Measurements from ENCODE around the gene CXCL10.

CXCL10 gene

DNA sequence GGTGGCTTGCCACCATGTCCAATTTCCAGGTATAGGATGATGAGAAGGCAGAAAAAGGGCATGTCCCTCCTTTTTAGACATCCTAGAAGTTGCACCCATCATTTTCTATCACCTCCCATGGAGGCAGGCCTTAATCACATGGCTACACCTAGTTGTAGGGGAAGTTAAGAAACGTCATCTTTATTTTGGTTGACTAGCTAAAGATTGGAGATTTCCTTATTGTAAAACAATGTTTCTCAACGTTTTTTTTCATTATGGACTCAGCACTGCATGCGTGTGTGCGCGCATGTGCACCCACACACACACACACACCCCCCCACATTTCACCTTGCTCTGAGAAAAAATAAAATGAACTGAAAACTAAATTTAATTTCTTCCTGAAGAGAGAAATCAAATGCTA, 14.0 kb downstream of the CXCL10 start:
- no peak overlapping the region for H3K4me3 ChIP-seq (ENCODE audit: severe bottlenecking)
- no peak overlapping the region for H3K27ac ChIP-seq (ENCODE audit: poor library complexity, severe bottlenecking)
- no peaks in the 10 kb centered on the region for H3K27me3 ChIP-seq (ENCODE audit: insufficient read depth, poor library complexity, severe bottlenecking)
- no peaks in the 10 kb centered on the region for H3K36me3 ChIP-seq (ENCODE audit: low read depth)
- TF ChIP-seq, protein P1, sequence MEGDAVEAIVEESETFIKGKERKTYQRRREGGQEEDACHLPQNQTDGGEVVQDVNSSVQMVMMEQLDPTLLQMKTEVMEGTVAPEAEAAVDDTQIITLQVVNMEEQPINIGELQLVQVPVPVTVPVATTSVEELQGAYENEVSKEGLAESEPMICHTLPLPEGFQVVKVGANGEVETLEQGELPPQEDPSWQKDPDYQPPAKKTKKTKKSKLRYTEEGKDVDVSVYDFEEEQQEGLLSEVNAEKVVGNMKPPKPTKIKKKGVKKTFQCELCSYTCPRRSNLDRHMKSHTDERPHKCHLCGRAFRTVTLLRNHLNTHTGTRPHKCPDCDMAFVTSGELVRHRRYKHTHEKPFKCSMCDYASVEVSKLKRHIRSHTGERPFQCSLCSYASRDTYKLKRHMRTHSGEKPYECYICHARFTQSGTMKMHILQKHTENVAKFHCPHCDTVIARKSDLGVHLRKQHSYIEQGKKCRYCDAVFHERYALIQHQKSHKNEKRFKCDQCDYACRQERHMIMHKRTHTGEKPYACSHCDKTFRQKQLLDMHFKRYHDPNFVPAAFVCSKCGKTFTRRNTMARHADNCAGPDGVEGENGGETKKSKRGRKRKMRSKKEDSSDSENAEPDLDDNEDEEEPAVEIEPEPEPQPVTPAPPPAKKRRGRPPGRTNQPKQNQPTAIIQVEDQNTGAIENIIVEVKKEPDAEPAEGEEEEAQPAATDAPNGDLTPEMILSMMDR (IDR thresholded peaks at IDR 0.05; ENCODE audit: poor library complexity, severe bottlenecking), result no peak
- no peak for ATAC-seq (ENCODE audit: low read depth)
- no peaks in the 10 kb centered on the region for H3K9me3 ChIP-seq (ENCODE audit: severe bottlenecking)
- no peak for DNase-seq (ENCODE audit: low spot score)
- peaks cover 24% of the 10 kb centered on the region for H3K4me1 ChIP-seq (ENCODE audit: insufficient read depth, poor library complexity, severe bottlenecking)

DNA sequence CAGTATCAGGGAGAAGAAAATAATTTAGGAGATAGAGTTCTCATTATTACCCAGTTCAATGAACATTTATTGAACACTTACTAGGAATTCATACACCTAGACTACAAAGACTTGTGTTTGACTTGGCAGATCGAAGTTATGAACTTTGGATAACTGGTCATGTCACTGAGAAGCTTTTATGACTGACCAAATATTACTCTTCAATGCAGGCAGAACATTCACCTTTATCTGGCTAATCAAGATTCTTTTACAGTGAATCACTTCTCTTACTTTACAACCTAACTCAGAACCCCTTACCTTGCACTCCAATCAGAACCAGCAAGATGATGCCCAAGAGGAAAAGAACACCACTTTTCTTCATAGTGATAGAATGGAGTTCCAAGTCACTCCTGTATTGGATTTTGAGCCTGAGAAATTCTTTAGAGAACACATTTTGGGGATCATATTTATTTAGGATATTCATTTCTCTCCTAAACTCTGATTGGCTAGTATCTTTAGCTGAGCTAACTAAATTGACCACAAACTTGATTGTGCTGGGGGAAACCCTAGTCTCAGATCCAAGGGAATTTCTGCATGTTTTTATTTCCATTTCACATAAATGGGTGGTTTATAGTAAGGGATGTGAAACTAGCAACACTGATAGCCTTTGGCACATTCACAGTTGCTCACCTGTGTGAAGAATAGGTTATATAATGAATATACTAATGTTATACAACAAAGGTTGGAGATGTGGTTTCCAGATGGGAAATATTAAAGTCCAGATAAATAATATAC, 16.0 kb downstream of the CXCL10 start, which contains the start of gene CXCL9:
Gene CXCL9, minus strand, starts transcription at position 421 of the 774 bp plus-strand sequence. Its CDS starts 60 bp downstream, at position 361.
- H3K4me1 ChIP-seq (ENCODE audit: insufficient read depth, poor library complexity, severe bottlenecking), result peaks cover 22% of the 10 kb centered on the region
- DNase-seq (ENCODE audit: low spot score) (no peak), ATAC-seq (ENCODE audit: low read depth) (peak; percentile 87)
- peak within 1 kb of the TSS; percentile 33 for H3K27ac ChIP-seq (ENCODE audit: poor library complexity, severe bottlenecking)
- no peak within 1 kb of the TSS for H3K4me3 ChIP-seq (ENCODE audit: severe bottlenecking)
- H3K9me3 ChIP-seq (ENCODE audit: severe bottlenecking), result no peaks in the 10 kb centered on the region
- TF ChIP-seq, protein P1 (IDR thresholded peaks at IDR 0.05; ENCODE audit: poor library complexity, severe bottlenecking), result no peak
- H3K36me3 ChIP-seq (ENCODE audit: low read depth), result no peaks in the 10 kb centered on the region
- no peaks in the 10 kb centered on the region for H3K27me3 ChIP-seq (ENCODE audit: insufficient read depth, poor library complexity, severe bottlenecking)

DNA sequence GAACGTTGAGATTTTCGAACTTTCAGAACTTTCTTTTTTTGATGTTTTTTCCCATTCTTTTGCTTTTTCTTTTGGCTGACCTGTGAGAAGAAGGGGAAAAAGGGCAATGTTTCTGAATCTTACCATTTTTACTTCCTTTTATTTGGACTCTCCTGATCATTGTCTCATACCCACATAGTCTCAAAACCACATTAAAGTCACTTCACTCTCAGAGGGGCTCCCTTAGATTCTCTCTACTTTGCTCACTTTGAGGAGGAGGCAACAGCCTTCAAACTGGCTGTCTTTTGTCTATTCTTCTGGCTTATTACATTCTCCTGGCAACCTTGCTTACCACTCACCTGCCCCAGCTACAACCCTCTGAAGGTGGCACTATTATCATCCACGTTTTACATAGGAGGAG, 19.7 kb downstream of the CXCL10 start:
- H3K4me1 ChIP-seq (ENCODE audit: insufficient read depth, poor library complexity, severe bottlenecking), result peaks cover 21% of the 10 kb centered on the region
- H3K27ac ChIP-seq (ENCODE audit: poor library complexity, severe bottlenecking), result no peak overlapping the region
- H3K9me3 ChIP-seq (ENCODE audit: severe bottlenecking), result no peaks in the 10 kb centered on the region
- no peaks in the 10 kb centered on the region for H3K27me3 ChIP-seq (ENCODE audit: insufficient read depth, poor library complexity, severe bottlenecking)
- H3K4me3 ChIP-seq (ENCODE audit: severe bottlenecking), result no peak overlapping the region
- no peak for ATAC-seq (ENCODE audit: low read depth)
- TF ChIP-seq, protein P1 (IDR thresholded peaks at IDR 0.05; ENCODE audit: poor library complexity, severe bottlenecking), result no peak
- H3K36me3 ChIP-seq (ENCODE audit: low read depth), result no peaks in the 10 kb centered on the region
- no peak for DNase-seq (ENCODE audit: low spot score)

DNA sequence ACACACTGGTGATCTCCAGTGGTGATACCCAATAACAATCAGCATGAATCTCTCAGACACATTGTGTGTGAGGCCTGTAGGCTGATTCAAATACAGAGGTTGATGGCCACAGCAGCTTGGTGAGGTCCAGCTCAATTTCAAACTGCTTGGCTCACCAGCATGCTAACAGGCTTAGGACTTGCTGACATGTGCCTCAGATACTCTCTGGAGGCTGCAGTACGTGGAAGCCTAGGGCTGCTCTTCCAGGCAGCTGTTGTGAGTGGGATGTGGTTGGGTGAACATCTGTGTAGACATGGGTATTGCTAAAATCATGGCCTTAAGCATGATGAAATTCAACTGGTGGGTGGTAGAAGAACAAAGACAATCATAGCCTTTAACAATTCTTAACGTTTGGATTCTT, 20.3 kb downstream of the CXCL10 start:
- H3K4me3 ChIP-seq (ENCODE audit: severe bottlenecking), result no peak overlapping the region
- no peaks in the 10 kb centered on the region for H3K27me3 ChIP-seq (ENCODE audit: insufficient read depth, poor library complexity, severe bottlenecking)
- TF ChIP-seq, protein P1 (IDR thresholded peaks at IDR 0.05; ENCODE audit: poor library complexity, severe bottlenecking), result no peak
- no peak overlapping the region for H3K27ac ChIP-seq (ENCODE audit: poor library complexity, severe bottlenecking)
- ATAC-seq (ENCODE audit: low read depth) (no peak), DNase-seq (ENCODE audit: low spot score) (no peak)
- no peaks in the 10 kb centered on the region for H3K9me3 ChIP-seq (ENCODE audit: severe bottlenecking)
- no peaks in the 10 kb centered on the region for H3K36me3 ChIP-seq (ENCODE audit: low read depth)
- H3K4me1 ChIP-seq (ENCODE audit: insufficient read depth, poor library complexity, severe bottlenecking), result peaks cover 21% of the 10 kb centered on the region

DNA sequence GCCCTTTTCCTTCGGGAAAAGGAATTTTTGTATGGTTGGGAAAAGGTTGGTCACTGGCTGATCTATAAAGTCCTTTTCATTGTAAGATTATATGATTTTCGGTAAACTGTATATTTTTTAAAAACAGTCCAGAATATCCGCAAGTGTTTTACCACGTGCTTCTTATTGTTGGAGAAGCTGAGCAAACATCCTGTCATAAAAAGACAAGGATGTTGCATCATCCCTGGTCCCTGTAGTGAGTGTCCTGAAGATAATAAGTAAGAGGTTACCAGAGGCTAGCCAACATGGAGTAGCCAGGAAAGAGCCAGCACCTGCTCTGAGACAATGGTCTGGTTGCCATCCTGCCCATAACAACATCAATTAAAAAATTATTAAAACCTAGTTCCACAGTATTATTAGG, 21.1 kb downstream of the CXCL10 start:
- H3K36me3 ChIP-seq (ENCODE audit: low read depth), result no peaks in the 10 kb centered on the region
- H3K9me3 ChIP-seq (ENCODE audit: severe bottlenecking), result no peaks in the 10 kb centered on the region
- ATAC-seq (ENCODE audit: low read depth) (0 out of 3 replicates have a peak, but pooled peaks have one; percentile 46), DNase-seq (ENCODE audit: low spot score) (no peak)
- H3K27me3 ChIP-seq (ENCODE audit: insufficient read depth, poor library complexity, severe bottlenecking), result no peaks in the 10 kb centered on the region
- TF ChIP-seq, protein P1 (IDR thresholded peaks at IDR 0.05; ENCODE audit: poor library complexity, severe bottlenecking), result no peak
- no peak overlapping the region for H3K4me3 ChIP-seq (ENCODE audit: severe bottlenecking)
- no peak overlapping the region for H3K27ac ChIP-seq (ENCODE audit: poor library complexity, severe bottlenecking)
- H3K4me1 ChIP-seq (ENCODE audit: insufficient read depth, poor library complexity, severe bottlenecking), result peaks cover 15% of the 10 kb centered on the region

Measured in RWPE2 (cell line).